ENCODE measurements around the gene MUC4.
"Not testable (repeated sequence)": the region's sequence is repeated elsewhere in the genome, so short reads cannot be mapped to it uniquely, and the experiment has no call there.

The MUC4 gene

GRCh38 chr3:195729476-195730251, 82.1 kb downstream of the MUC4 start:
- no peak for DNase-seq (ENCODE audit: low read depth in 1 of 2, low spot score in 1 of 2)
- no peak for TF ChIP-seq CTCF (IDR thresholded peaks at IDR 0.05; ENCODE audit: insufficient read depth, low read length)
- TF ChIP-seq GABPA (IDR thresholded peaks at IDR 0.05; ENCODE audit: low read depth), result no peak
- no peak for TF ChIP-seq SPI1 (IDR thresholded peaks at IDR 0.05; ENCODE audit: borderline replicate concordance, low read depth)
- no peak for TF ChIP-seq REST (IDR thresholded peaks at IDR 0.05; ENCODE audit: insufficient replicate concordance, low read depth)
- TF ChIP-seq POLR2AphosphoS5 (IDR thresholded peaks at IDR 0.05; ENCODE audit: low read depth), result no peak
- no peak overlapping the region for H3K27ac ChIP-seq (replicated peaks)
- H3K4me3 ChIP-seq (replicated peaks; ENCODE audit: insufficient read depth, low read length), result no peak overlapping the region
- H3K27me3 ChIP-seq (ENCODE audit: insufficient read depth, poor library complexity, severe bottlenecking), result no peaks in the 10 kb centered on the region

GRCh38 chr3:195728789-195729188, 82.9 kb downstream of the MUC4 start:
- not testable (repeated sequence) for H3K27ac ChIP-seq (replicated peaks); H3K4me3 ChIP-seq (replicated peaks; ENCODE audit: insufficient read depth, low read length); DNase-seq (ENCODE audit: low read depth in 1 of 2, low spot score in 1 of 2); H3K27me3 ChIP-seq (ENCODE audit: insufficient read depth, poor library complexity, severe bottlenecking)

GRCh38 chr3:195727606-195728195, 84.0 kb downstream of the MUC4 start:
- no peak overlapping the region for H3K4me3 ChIP-seq (replicated peaks; ENCODE audit: insufficient read depth, low read length)
- H3K27me3 ChIP-seq (ENCODE audit: insufficient read depth, poor library complexity, severe bottlenecking), result no peaks in the 10 kb centered on the region
- TF ChIP-seq CTCF (IDR thresholded peaks at IDR 0.05; ENCODE audit: insufficient read depth, low read length), result no peak
- TF ChIP-seq SPI1 (IDR thresholded peaks at IDR 0.05; ENCODE audit: borderline replicate concordance, low read depth), result no peak
- TF ChIP-seq GABPA (IDR thresholded peaks at IDR 0.05; ENCODE audit: low read depth), result no peak
- TF ChIP-seq POLR2AphosphoS5 (IDR thresholded peaks at IDR 0.05; ENCODE audit: low read depth), result no peak
- TF ChIP-seq REST (IDR thresholded peaks at IDR 0.05; ENCODE audit: insufficient replicate concordance, low read depth), result no peak
- no peak overlapping the region for H3K27ac ChIP-seq (replicated peaks)
- no peak for DNase-seq (ENCODE audit: low read depth in 1 of 2, low spot score in 1 of 2)

- H3K27ac ChIP-seq (replicated peaks); H3K4me3 ChIP-seq (replicated peaks; ENCODE audit: insufficient read depth, low read length); H3K27me3 ChIP-seq (ENCODE audit: insufficient read depth, poor library complexity, severe bottlenecking); DNase-seq (ENCODE audit: low read depth in 1 of 2, low spot score in 1 of 2): not testable (repeated sequence)
Observed at GRCh38 chr3:195725916-195726740, 85.6 kb downstream of the MUC4 start.

GRCh38 chr3:195724363-195724762, 87.4 kb downstream of the MUC4 start:
- not testable (repeated sequence) for H3K4me3 ChIP-seq (replicated peaks; ENCODE audit: insufficient read depth, low read length); H3K27ac ChIP-seq (replicated peaks); H3K27me3 ChIP-seq (ENCODE audit: insufficient read depth, poor library complexity, severe bottlenecking); DNase-seq (ENCODE audit: low read depth in 1 of 2, low spot score in 1 of 2)

GRCh38 chr3:195722996-195723345, 88.8 kb downstream of the MUC4 start:
- H3K27ac ChIP-seq (replicated peaks); H3K4me3 ChIP-seq (replicated peaks; ENCODE audit: insufficient read depth, low read length); H3K27me3 ChIP-seq (ENCODE audit: insufficient read depth, poor library complexity, severe bottlenecking); DNase-seq (ENCODE audit: low read depth in 1 of 2, low spot score in 1 of 2): not testable (repeated sequence)

GRCh38 chr3:195722139-195722995, 89.4 kb downstream of the MUC4 start:
- not testable (repeated sequence) for DNase-seq (ENCODE audit: low read depth in 1 of 2, low spot score in 1 of 2); H3K27me3 ChIP-seq (ENCODE audit: insufficient read depth, poor library complexity, severe bottlenecking); H3K27ac ChIP-seq (replicated peaks); H3K4me3 ChIP-seq (replicated peaks; ENCODE audit: insufficient read depth, low read length)
